Raji (cell line): ENCODE results near the gene TMEM143.

Source experiments
- POLR2A ChIP-seq: IDR thresholded peaks from 2 replicates; pipeline ENCODE4 v1.6.1; 2011; ENCODE audit warnings: low read depth, low read length, control low read depth; ENCODE audit not compliant: insufficient read depth

Gene TMEM143

DNA sequence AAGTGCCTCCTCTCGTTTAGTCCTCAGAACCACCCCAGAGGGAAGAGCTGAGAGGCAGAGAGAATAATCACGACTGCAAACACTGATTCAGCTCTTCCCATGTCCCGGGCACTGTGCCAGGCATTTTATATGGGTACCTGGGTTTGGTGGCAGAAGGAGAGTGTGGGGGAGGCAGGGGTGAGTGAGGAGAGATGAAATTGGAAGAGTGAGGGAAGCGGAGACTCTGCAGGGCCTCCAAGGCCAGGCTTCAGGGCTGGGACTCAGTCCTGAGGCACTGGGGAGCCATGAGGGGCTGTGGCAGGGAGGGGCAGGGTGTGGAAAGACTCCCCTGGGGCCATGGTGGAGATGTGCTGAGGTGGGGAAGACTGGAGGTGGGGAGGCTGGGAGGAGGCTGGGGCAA lies 9.2 kb upstream of the TMEM143 start:
- TF ChIP-seq POLR2A: no peak

DNA sequence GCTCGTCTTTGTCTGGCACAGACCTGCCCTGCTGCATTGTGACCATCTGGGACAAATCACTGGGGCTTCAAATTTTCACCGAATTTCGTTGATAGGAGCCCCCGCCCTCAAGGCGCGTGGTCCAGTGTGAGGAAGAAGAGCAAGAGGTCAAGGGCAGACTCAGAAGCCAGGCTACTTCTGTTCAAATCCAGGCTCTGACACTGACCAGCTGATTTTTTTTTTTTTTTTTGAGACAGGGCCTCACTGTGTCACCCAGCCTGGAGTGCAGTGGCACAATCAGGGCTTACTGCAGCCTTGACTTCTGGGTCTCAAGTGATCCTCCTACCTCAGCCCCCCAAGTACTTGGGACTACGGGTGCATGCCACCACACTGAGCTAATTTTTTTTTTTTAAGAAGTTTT lies 7.6 kb upstream of the TMEM143 start:
- no peak for TF ChIP-seq POLR2A

DNA sequence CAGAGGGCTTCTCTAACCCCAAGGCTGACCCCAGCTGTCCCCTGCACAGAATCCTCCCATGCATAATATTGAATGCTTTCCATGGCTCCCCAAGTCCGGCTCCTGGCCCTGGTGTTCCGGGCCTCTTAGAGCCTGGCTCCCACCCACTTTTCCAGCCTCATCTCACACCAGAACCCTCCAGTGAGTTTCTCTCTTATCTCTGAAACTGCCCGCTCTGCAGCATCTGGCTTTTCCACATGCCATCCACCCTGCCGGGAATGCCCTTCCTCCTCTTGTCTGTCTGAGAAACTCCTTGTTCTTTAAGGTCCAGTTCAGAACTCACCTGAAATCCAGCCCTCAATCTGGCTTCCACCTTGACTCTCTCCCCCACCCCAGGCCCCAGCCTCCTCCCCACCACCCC lies 7.2 kb upstream of the TMEM143 start:
- TF ChIP-seq POLR2A: no peak

DNA sequence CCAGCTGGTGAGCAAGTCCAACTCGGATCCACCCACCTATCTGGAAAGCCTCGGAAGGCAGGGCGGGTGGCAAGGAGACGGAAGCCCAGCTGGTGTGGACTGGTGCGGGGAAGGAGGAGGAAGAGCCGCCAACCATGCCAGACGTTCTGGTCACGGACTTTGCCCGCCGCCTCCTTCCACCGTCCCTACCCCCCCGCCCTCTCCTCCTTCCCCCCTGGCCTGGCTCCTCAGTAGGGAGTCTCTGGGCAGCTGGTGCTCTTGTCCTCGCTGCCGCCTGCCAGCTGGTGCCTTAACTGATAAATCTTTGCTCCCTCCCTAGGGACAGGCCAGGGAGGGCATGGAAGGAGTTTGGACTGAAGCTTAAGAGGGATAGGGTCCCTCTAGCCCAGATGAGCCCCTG lies 5.2 kb upstream of the TMEM143 start:
- no peak for TF ChIP-seq POLR2A

DNA sequence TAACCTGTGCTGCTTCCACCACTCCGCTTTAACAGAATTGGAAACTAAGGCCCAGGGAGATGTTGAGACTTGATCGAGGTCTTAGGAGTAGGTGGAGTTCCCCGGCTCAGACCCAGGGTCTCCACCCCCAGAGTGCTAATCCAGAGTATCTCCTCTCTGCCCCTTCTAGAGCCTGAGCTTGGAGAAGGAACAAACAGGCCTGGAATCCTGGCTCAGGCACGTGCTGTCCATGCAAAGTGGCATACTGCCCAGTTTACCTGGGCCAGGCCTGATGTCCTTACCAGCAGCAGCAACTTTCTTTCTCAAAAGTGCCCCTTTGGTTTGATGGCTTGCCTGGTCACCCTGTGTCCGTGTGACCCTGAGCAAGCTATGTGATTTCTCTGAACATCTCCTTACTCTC lies 4.1 kb upstream of the TMEM143 start:
- TF ChIP-seq POLR2A: no peak

DNA sequence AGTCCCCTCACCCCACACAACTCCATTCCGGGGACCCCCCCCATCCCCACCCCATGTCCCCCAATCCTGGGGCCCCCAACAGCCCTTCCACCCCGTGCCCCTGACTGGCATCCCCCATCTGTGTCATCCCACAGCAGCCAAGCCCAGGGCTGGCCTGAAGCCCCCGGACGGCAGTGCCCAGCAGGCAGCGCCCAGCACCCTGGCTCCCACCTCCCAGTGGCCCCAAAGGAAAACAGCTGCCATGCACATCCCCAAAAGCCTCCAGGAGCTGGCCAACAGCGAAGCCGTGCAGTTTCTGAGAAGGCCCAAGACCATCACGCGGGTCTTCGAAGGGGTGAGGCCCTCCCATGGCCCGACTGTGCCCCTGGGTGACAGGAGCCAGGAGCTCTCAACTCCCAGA lies 1.9 kb upstream of the TMEM143 start:
- no peak for TF ChIP-seq POLR2A

DNA sequence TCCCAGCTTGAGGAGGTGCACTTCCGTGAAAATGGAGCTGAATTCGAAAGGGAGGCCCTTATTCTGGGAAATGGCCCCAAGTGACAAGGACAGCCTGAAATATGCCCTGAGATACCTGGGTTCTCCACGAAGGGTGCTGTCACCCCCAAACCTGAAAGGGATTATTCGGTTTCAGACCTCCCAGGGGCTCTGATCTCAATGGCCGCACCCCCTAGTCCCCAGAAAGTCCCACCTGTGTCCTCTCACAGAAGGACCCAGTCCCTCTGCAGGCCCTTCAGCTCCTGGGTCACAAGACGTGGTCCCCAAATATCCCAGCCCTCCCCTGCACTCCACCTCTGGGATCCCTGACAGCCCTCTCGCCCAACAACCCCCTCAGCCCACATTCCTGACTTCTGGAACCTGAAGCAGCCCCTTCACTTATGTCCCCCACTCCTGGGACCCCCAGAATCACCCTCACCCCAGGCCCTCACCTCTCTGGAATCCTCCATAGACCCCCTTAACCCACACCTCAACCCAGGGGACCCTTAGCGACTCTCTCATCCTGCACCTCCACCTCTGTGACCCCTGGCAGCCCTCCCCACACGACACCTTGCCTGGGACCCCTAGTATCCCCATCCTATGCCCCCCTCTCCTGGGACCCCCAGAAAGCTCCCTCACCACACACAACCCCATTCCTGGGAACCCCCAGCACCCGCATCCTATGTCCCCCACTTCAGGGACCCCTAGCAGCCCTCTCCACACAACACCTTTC lies 1.0 kb upstream of the TMEM143 start:
- no peak; the same call in 1 of the 2 replicates for TF ChIP-seq POLR2A

DNA sequence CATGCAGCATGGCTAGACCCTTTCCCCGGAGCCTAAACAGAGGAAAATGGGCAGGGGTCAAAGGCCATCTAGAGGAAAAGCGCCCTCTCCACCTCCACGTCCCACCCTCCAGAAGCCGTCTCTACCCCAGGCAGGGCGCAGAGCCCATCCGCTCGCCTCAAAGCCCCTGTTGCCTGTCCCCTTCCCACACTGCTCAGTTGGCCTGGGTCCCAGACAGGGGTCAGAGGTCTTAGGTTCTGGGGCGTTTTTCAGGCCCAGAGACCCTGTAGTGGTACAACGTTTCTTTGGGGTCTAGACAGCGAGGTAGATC lies 285 bp downstream of the TMEM143 start:
- TF ChIP-seq POLR2A: no peak

DNA sequence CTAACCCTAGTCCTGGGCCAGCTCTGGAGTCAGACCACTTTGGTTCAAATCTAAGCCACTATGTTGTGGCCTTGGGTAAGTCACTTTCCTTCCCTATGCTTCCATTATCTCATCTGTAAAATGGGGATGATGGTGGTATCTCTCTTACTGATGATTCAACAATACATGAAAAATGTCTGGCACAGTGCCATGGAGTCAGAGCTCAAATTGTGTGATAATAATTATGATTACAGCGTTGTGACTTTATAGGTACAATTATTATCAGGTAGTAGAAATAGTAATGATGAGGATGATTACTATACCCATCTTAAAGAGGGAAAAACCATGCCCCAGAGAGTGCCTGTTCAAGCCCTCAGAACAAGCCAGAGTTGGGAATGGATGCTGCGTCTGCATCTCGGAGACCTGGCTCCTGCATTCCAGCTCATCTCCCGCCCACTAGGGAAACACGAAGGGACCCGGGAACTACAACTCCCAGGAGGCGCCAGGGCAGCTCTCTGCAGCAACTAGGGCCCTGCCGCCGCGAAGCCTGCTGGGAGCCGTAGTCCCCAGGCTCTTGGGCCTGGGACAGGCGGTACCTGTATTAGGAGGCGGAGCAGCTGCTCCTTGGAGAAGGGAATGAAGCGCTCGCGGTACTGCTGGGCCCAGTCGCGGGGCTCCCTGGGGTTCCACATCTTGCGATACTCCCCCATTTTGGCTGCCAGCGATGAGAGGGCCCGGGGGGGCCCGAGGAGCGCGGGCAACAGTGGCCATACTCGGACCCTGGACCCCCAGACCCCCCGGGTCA lies 832 bp downstream of the TMEM143 start:
- no peak for TF ChIP-seq POLR2A

DNA sequence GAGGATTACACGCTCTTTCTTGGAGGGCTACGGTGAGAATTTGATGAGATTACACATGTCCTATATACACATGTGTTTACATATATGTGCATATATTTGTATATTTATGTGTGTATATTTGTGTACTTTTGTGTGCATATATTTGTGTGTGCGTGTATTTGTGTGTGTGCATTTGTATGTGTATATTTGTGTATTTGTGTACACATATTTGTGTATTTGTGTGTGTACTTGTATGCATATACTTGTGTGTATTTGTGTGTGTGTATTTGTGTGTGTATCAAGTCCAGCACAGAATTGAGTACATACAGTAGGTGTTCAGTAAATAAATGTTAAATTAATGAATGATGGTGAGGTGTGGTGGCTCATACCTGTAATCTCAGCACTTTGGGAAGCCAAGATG lies 1.8 kb downstream of the TMEM143 start:
- no peak for TF ChIP-seq POLR2A

DNA sequence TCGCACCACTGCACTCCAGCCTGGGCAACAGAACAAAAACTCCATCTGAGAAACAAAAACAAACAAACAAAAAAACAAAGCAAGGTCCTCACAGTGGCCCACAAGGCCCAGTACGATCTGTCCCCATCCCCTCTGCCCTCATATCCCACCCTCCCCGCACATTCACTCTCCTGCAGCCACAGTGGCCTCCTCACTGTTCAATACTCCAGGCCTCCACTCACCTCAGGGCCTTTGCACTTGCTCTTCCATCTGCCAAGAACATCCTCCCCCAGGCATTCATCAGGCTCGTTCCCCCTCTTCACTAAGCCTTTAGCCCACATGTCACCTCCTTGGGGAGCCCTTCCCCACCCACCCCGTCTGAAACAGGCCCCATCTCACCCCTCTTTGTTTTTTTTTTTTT lies 4.6 kb downstream of the TMEM143 start:
- no peak for TF ChIP-seq POLR2A

DNA sequence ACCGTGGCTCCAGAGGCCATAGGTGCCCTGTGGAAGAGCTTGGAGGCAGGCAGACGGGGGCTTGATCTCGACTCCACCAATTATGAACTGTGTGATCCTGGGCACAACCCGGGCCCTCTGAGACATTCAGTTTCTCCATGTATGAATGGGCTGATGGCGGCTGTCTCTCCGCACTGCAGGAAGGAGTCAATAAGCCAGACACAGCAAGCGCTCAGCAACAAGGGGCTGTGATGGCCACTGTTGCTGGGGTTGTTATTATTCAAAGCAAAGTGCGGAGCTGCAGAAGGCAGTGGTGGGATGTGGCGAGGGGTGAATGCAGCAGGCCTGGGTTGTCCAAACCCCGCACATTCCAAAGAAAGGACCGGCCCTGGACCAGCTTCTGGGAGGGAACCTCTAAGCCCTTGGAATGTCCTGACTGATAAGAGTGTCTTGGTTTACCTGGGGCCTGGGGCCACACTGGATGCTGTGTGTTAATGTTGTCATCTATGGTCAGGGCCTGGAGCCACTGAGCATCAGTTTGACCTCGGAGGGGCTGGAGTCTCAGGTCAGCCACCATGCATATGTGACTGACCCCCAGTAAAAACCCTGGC lies 8.3 kb downstream of the TMEM143 start:
- TF ChIP-seq POLR2A: no peak

DNA sequence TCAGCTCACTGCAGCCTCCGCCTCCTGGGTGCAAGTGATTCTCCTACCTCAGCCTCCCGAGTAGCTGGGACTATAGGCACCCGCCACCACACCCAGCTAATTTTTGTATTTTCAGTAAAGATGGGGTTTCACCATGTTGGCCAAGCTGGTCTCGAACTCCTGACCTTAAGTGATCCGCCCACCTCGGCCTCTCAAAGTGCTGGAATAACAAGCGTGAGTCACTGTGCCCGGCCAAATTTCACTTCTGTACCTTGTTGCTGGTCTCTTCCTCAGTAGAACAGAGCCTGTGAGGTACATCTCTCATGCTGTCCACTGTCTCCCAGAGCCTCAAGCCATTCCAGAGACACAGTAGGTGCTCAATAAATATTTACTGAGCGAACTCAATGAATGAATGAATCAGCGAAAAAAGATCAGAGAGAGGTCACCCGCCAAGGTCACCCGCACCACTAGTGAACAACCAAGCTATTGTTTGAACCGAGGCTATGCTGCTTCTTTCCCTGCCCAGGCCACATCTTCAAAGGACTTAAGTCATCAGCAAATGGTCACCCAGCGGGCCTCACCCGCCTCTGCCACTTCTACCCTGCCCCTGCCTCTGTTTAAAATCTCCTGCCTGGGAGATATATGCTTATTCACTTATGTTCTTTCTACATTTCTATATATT lies 9.3 kb downstream of the TMEM143 start:
- no peak for TF ChIP-seq POLR2A

DNA sequence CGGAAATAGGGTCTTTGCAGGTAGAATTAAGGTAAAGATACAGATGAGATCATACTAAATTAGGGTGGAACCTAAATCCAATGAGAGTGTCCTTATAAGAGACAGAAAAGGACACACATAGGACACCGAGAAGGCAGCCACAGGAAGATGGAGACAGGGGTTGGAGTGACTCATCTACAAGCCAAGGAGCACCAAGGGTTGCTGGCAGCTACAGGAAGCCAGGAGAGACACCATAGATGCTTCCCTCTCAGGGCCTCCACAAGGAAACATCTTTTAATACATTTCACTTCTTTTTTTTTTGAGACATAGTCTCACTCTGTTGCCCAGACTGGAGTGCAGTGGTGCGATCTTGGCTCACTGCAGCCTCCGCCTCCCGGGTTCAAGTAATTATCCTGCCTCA lies 10.1 kb downstream of the TMEM143 start:
- no peak for TF ChIP-seq POLR2A

DNA sequence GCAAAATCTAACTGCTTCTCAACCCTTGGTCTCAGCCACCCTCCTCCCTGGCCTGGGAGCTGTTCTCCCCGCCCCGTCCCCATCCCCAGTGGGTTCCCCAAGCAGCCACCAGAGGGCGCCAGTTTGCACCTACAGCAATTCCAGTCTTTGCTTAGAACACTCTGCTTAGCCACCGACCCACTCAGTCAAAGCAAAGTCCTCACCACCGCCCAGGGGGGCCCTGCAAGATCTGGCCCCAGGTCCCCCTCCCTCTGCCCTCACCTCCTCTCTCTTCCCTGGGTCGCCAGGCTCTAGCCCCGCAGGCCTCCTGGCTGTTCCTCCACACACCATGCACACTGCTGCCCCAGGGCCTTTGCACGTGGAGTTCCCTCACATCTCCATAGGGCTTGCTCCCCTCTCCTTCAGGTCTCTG lies 12.4 kb downstream of the TMEM143 start:
- no peak for TF ChIP-seq POLR2A

DNA sequence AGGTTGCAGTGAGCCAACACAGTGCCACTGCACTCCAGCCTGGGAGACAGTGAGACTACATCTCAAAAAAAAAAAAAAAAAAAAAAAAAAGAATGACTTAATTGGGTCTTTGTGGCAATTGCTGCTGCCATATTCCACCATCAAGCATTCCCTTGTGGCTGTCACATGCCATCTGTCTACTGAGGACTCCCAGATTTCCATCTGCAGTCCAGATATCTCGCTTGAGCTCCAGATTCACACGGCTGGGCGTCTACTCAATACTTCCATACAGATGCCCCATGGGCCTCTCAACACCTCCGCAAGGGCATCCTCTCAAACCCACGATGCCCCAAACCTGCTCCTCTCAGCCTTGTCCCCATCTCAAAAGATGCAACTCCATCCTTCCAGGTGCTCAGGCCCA lies 12.9 kb downstream of the TMEM143 start:
- no peak for TF ChIP-seq POLR2A
